Measurements from ENCODE around the gene PARP16.

GRCh38 chr15:65289261-65289854 is 2.7 kb upstream of the PARP16 start:
- no peak for TF ChIP-seq POLR2AphosphoS5 (IDR thresholded peaks at IDR 0.05; ENCODE audit: low read depth, low read length)
- TF ChIP-seq CTCF (IDR thresholded peaks at IDR 0.05 in 2 of 3, conservative IDR thresholded peaks at IDR 0.05 in 1 of 3; ENCODE audit: borderline replicate concordance in 1 of 3, insufficient read depth in 1 of 3, low read depth in 2 of 3, low read length in 2 of 3): no peak
- no peak for TF ChIP-seq RAD21 (IDR thresholded peaks at IDR 0.05; ENCODE audit: low read depth)
- TF ChIP-seq EZH2 (IDR thresholded peaks at IDR 0.05): no peak
- no peak for TF ChIP-seq POLR2A (IDR thresholded peaks at IDR 0.05; ENCODE audit: borderline replicate concordance, extremely low read depth, insufficient read depth, insufficient read length)
- TF ChIP-seq SRF (IDR thresholded peaks at IDR 0.05; ENCODE audit: low read depth): no peak
- no peak for TF ChIP-seq YY1 (IDR thresholded peaks at IDR 0.05; ENCODE audit: extremely low read depth, insufficient replicate concordance, low read depth, low read length)
- no peak for TF ChIP-seq ZNF274 (IDR thresholded peaks at IDR 0.05; ENCODE audit: low read depth, low read length)
- no peak for TF ChIP-seq REST (IDR thresholded peaks at IDR 0.05; ENCODE audit: low read depth)

Measured in HCT116 (cell line).